K562 (cell line): ENCODE measurements around the gene NUDCD3.

Experiments used
- CBX8 ChIP-seq: fragments of 200-600 bp; sonication (generic); IDR thresholded peaks from 2 replicates; pipeline ENCODE4 v1.6.1; 2012; ENCODE audit warnings: borderline replicate concordance, mixed run types, low read depth, mild to moderate bottlenecking, moderate library complexity, mixed read lengths, low read length, control low read depth, inconsistent platforms; ENCODE audit not compliant: poor library complexity, severe bottlenecking; ENCODE audit errors: extremely low read depth
- CTCF ChIP-seq, 3 experiments: IDR thresholded peaks in 2 of 3; conservative IDR thresholded peaks in 1 of 3; 2 replicates each; pipeline ENCODE4 v1.5.1; 2011 to 2012; ENCODE audit warnings: low read length in 3 of 3, mild to moderate bottlenecking in 3 of 3, control low read depth in 2 of 3, improper control_type of control experiment in 1 of 3, inconsistent platforms in 1 of 3, low read depth in 1 of 3, mixed read lengths in 1 of 3, moderate library complexity in 1 of 3; ENCODE audit not compliant: insufficient read depth in 2 of 3
- E2F6 ChIP-seq, 2 experiments: IDR thresholded peaks; 2 replicates each; pipeline ENCODE4 v1.6.1; 2011; ENCODE audit warnings: borderline replicate concordance in 1 of 2, control low read depth in 1 of 2, low read depth in 1 of 2, low read length in 1 of 2, mild to moderate bottlenecking in 1 of 2, mixed read lengths in 1 of 2, moderate library complexity in 1 of 2; ENCODE audit not compliant: insufficient read depth in 1 of 2, insufficient read length in 1 of 2, poor library complexity in 1 of 2, severe bottlenecking in 1 of 2; ENCODE audit errors: extremely low read depth in 1 of 2
- FOXJ3 ChIP-seq: sonication (generic); formaldehyde crosslinking; IDR thresholded peaks from 2 replicates; pipeline ENCODE4 v1.4.0; 2020; ENCODE audit warnings: mild to moderate bottlenecking, missing genetic modification reagents
- ID3 ChIP-seq, 2 experiments: fragments of 250-450 bp in 1 of 2; fragments of 450-650 bp in 1 of 2; sonication (Bioruptor Pico) in 1 of 2; IDR thresholded peaks; 2 replicates each; pipeline versions ENCODE4 v1.6.1 to v1.8.0; 2016 to 2021; ENCODE audit warnings: mild to moderate bottlenecking in 2 of 2, moderate library complexity in 2 of 2, missing compliant biosample characterization in 1 of 2, missing genetic modification characterization in 1 of 2
- KLF10 ChIP-seq: fragments of 250-450 bp; sonication (Bioruptor Pico); IDR thresholded peaks from 2 replicates; pipeline ENCODE4 v1.6.1; 2021; ENCODE audit warnings: matching md5 sums
- MAX ChIP-seq: sonication (generic); formaldehyde crosslinking; IDR thresholded peaks from 2 replicates; pipeline ENCODE4 v1.9.0; 2022; ENCODE audit warnings: mild to moderate bottlenecking, missing genetic modification reagents
- NBN ChIP-seq: fragments of 450-650 bp; IDR thresholded peaks from 2 replicates; pipeline ENCODE4 v1.6.1; 2016; ENCODE audit warnings: low read depth, mild to moderate bottlenecking
- NFYB ChIP-seq: IDR thresholded peaks from 2 replicates; pipeline ENCODE4 v1.6.1; 2011; ENCODE audit warnings: mild to moderate bottlenecking, moderate library complexity; ENCODE audit not compliant: insufficient read length; ENCODE audit errors: extremely low read depth
- POLR2G ChIP-seq: fragments of 200-400 bp; formaldehyde crosslinking; IDR thresholded peaks from 2 replicates; pipeline ENCODE4 v1.6.1; 2017; ENCODE audit warnings: low read depth, mild to moderate bottlenecking, antibody characterized with exemption, low read length, moderate library complexity
- RCOR1 ChIP-seq, 2 experiments: IDR thresholded peaks; 2 replicates each; pipeline ENCODE4 v1.6.1; 2012; ENCODE audit warnings: low read depth in 2 of 2, low read length in 2 of 2, borderline replicate concordance in 1 of 2, improper control_type of control experiment in 1 of 2
- TAF7 ChIP-seq: fragments of 450-650 bp; IDR thresholded peaks from 2 replicates; pipeline ENCODE4 v1.6.1; 2016; ENCODE audit warnings: missing genetic modification characterization, missing compliant biosample characterization
- ZFP30 ChIP-seq: fragments of 250-450 bp; sonication (Bioruptor Pico); IDR thresholded peaks from 2 replicates; pipeline ENCODE4 v1.8.0; 2022; ENCODE audit warnings: moderate library complexity, mild to moderate bottlenecking, inconsistent platforms, borderline replicate concordance

GRCh38 chr7:44403775-44404174, 86.7 kb downstream of the NUDCD3 start:
- no peak for TF ChIP-seq TAF7 (tag)
- no peak for TF ChIP-seq KLF10 (CRISPR knock-in tag)
- TF ChIP-seq CTCF (IDR thresholded peaks at IDR 0.05 in 2 of 3, conservative IDR thresholded peaks at IDR 0.05 in 1 of 3; ENCODE audit: insufficient read depth in 2 of 3, low read depth in 1 of 3, low read length in 3 of 3): no peak
- no peak for TF ChIP-seq MAX (CRISPR knock-in tag)
- no peak for TF ChIP-seq ID3 (CRISPR knock-in tag; IDR thresholded peaks at IDR 0.05)
- no peak for TF ChIP-seq ID3 (tag; IDR thresholded peaks at IDR 0.05)
- no peak for TF ChIP-seq NBN
- TF ChIP-seq POLR2G: no peak
- no peak for TF ChIP-seq RCOR1 (IDR thresholded peaks at IDR 0.05; ENCODE audit: borderline replicate concordance in 1 of 2, low read depth in 2 of 2, low read length in 2 of 2)
- no peak for TF ChIP-seq FOXJ3 (CRISPR knock-in tag)
- no peak for TF ChIP-seq ZFP30 (CRISPR knock-in tag)
- no peak for TF ChIP-seq NFYB
- TF ChIP-seq E2F6 (IDR thresholded peaks at IDR 0.05; ENCODE audit: borderline replicate concordance in 1 of 2, extremely low read depth in 1 of 2, insufficient read depth in 1 of 2, insufficient read length in 1 of 2, low read depth in 1 of 2, low read length in 1 of 2, poor library complexity in 1 of 2, severe bottlenecking in 1 of 2): no peak
- TF ChIP-seq CBX8: no peak
